HG03354 (cell line): Measurements from ENCODE around the gene SNF8.
"Not testable (repeated sequence)": the region's sequence is repeated elsewhere in the genome, so short reads cannot be mapped to it uniquely, and the experiment has no call there.

Experiments
- ATAC-seq: cut with Tn5 transposase; IDR thresholded peaks from one replicate; pipeline ENCODE4 v1.9.1; 2021; ENCODE audit warnings: mild to moderate bottlenecking; ENCODE audit not compliant: unreplicated experiment, poor library complexity, severe bottlenecking

Gene SNF8

GRCh38 chr17:48944515-48945260 is at the start of gene SNF8:
Gene SNF8 (minus strand): TSS chr17:48944842. CDS start chr17:48944734, 108 bp downstream.
- ATAC-seq, result peak; percentile 92

- ATAC-seq, result no peak
Measured at GRCh38 chr17:48993951-48994350, 49.3 kb upstream of the SNF8 start.

- ATAC-seq, result no peak
Measured at GRCh38 chr17:48993305-48993704, 48.7 kb upstream of the SNF8 start.

- ATAC-seq, result no peak
Measured at GRCh38 chr17:48992444-48992843, 47.8 kb upstream of the SNF8 start.

- no peak for ATAC-seq
Measured at GRCh38 chr17:48990882-48991357, 46.3 kb upstream of the SNF8 start.

- ATAC-seq, result no peak
Measured at GRCh38 chr17:48989100-48989499, 44.5 kb upstream of the SNF8 start.

- no peak for ATAC-seq
Measured at GRCh38 chr17:48985436-48986245, 41.0 kb upstream of the SNF8 start.

GRCh38 chr17:48981927-48982539 is 37.4 kb upstream of the SNF8 start:
- ATAC-seq, result no peak

- no peak for ATAC-seq
Measured at GRCh38 chr17:48973806-48974205, 29.2 kb upstream of the SNF8 start.

GRCh38 chr17:48972749-48973097 is 28.1 kb upstream of the SNF8 start:
- ATAC-seq, result no peak

GRCh38 chr17:48970865-48971687 is 26.4 kb upstream of the SNF8 start:
- no peak for ATAC-seq

- no peak for ATAC-seq
Measured at GRCh38 chr17:48970224-48970623, 25.6 kb upstream of the SNF8 start.

- no peak for ATAC-seq
Measured at GRCh38 chr17:48961516-48962233, 17.0 kb upstream of the SNF8 start.

- ATAC-seq, result no peak
Measured at GRCh38 chr17:48960834-48961515, 16.3 kb upstream of the SNF8 start.

GRCh38 chr17:48954300-48954755 is 9.7 kb upstream of the SNF8 start:
- ATAC-seq, result no peak

- ATAC-seq, result no peak
Measured at GRCh38 chr17:48952904-48953303, 8.3 kb upstream of the SNF8 start.

GRCh38 chr17:48951572-48951971 is 6.9 kb upstream of the SNF8 start:
- no peak for ATAC-seq

- ATAC-seq, result not testable (repeated sequence)
Measured at GRCh38 chr17:48945261-48945651, 614 bp upstream of the SNF8 start.

GRCh38 chr17:48933035-48933434 is 11.6 kb downstream of the SNF8 start:
- no peak for ATAC-seq
